Choroid plexus epithelial cell (primary cell): ENCODE data around the gene DAZ4.
"Not testable (repeated sequence)": the region's sequence is repeated elsewhere in the genome, so short reads cannot be mapped to it uniquely, and the experiment has no call there.

Experiments used
- DNase-seq: peaks from one replicate; pipeline ENCODE4 v3.0.0-alpha.2; 2010; ENCODE audit warnings: low read depth
- H3K4me3 ChIP-seq: 2 replicates; pipeline ENCODE4 v1.5.1; 2011; ENCODE audit warnings: low read depth, mild to moderate bottlenecking, control low read depth, low read length, moderate library complexity

Gene DAZ4, protein sequence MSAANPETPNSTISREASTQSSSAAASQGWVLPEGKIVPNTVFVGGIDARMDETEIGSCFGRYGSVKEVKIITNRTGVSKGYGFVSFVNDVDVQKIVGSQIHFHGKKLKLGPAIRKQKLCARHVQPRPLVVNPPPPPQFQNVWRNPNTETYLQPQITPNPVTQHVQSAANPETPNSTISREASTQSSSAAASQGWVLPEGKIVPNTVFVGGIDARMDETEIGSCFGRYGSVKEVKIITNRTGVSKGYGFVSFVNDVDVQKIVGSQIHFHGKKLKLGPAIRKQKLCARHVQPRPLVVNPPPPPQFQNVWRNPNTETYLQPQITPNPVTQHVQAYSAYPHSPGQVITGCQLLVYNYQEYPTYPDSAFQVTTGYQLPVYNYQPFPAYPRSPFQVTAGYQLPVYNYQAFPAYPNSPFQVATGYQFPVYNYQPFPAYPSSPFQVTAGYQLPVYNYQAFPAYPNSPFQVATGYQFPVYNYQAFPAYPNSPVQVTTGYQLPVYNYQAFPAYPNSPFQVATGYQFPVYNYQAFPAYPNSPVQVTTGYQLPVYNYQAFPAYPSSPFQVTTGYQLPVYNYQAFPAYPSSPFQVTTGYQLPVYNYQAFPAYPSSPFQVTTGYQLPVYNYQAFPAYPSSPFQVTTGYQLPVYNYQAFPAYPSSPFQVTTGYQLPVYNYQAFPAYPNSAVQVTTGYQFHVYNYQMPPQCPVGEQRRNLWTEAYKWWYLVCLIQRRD

GRCh38 chrY:24833619-24834018, at the start of gene DAZ4:
TSS of gene DAZ4 (plus strand) at chrY:24833919. CDS start at chrY:24834127, 208 bp downstream.
- DNase-seq = not testable (repeated sequence)

GRCh38 chrY:24813293-24813692, 20.4 kb upstream of the DAZ4 start, which contains the start of gene DAZ3:
TSS of gene DAZ3 (minus strand) at chrY:24813393. CDS start at chrY:24813185, 208 bp downstream.
- not testable (repeated sequence) for H3K4me3 ChIP-seq, DNase-seq

More at GRCh38 chrY:24833619-24834018, at the start of gene DAZ4:
- H3K4me3 ChIP-seq = not testable (repeated sequence)

- H3K4me3 ChIP-seq, DNase-seq: not testable (repeated sequence)
Measured at GRCh38 chrY:24821836-24822235, 11.9 kb upstream of the DAZ4 start.

DNA sequence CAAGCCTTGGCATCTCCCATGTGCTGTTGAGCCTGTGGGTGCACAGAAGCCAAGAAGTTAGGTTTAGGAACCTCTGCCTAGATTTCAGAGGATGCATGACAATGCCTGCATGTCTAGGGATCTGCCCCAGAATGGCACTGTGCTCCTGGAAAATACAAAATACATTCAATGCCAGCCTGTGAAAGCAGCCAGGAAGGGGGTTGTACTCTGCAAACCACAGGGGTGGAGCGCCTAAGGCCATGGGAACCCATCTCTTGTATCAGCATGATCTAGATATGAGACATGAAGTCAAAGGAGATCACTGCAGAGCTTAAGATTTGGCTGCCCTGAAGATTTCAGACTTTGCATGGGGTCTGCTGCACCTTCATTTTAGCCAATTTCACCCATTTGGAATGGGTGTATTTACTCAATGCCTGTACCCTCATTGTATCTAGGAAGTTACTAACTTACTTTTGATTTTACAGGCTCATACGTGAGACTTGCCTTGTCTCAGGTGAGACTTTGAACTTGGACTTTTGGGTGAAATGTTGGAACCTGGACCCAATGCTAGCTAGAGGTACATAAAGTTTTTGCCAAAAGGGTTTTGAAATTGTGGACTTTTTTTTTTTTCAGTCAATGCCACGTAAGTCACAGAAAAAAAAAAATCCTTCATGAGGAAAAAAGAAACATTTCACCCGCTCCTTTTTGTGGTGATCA, 9.4 kb upstream of the DAZ4 start:
- DNase-seq, H3K4me3 ChIP-seq: not testable (repeated sequence)

DNA sequence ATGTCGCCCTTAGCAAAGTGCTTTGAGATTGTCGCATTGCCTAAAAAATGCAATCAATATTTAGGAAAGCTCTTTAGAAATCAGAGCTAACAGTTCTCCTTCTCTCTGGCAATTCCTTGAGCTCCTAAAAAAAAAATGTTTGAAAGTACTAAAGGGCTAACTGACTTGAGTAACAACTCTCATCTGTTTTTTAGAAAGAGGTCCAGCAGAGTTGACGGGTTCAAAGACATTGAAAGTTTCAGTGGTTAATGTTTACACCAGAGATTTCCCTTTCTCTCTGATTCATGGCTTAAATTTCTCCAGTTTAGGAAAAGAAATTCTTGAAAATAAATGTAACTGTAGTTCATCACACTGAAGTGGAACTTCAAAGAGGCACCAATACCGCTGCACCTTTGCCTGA, 8.7 kb upstream of the DAZ4 start:
- not testable (repeated sequence) for H3K4me3 ChIP-seq, DNase-seq
